Large intestine (tissue), 3 donors: ENCODE measurements around the gene ARFGEF3. TPM values are rescaled to one million over a fixed set of nuclear protein-coding genes. Genes with fewer than 3 reads are reported as not detected.

Experiments used
- DNase-seq, 2 donors: peaks; one replicate each; pipeline versions ENCODE4 v3.0.0 to v3.0.0-alpha.2; 2013
- H3K27ac ChIP-seq: one replicate; pipeline ENCODE4 v1.5.1; 2013; ENCODE audit warnings: low read length
- H3K27me3 ChIP-seq: 2 replicates; pipeline ENCODE4 v1.6.1; 2013; ENCODE audit warnings: low read length; ENCODE audit not compliant: control insufficient read depth, insufficient read depth
- H3K36me3 ChIP-seq: 2 replicates; pipeline ENCODE4 v1.6.1; 2013; ENCODE audit warnings: low read length; ENCODE audit not compliant: control insufficient read depth, insufficient read depth
- H3K4me1 ChIP-seq: one replicate; pipeline ENCODE4 v1.6.1; 2013; ENCODE audit warnings: low read length; ENCODE audit not compliant: control insufficient read depth, insufficient read depth
- H3K4me3 ChIP-seq: one replicate; pipeline ENCODE4 v1.5.1; 2013; ENCODE audit warnings: low read length
- H3K9me3 ChIP-seq: one replicate; pipeline ENCODE4 v1.6.1; 2013; ENCODE audit warnings: mild to moderate bottlenecking, low read depth, low read length, moderate library complexity; ENCODE audit not compliant: control insufficient read depth
- WGBS: methylation state at CpG from one replicate; pipeline ENCODE4 v1.1.5; 2013; ENCODE audit warnings: low lambda C conversion rate; ENCODE audit not compliant: insufficient coverage; 5-methylcytosine and 5-hydroxymethylcytosine counted together
- polyA plus RNA-seq: library from polyadenylated mRNA; unstranded; fragments of 120-200 nt; gene quantifications from one replicate; pipeline ENCODE4 v1.2.1, GENCODE V29; 2013

The ARFGEF3 gene
- polyA plus RNA-seq, 1 donor = 7.3 TPM

DNA sequence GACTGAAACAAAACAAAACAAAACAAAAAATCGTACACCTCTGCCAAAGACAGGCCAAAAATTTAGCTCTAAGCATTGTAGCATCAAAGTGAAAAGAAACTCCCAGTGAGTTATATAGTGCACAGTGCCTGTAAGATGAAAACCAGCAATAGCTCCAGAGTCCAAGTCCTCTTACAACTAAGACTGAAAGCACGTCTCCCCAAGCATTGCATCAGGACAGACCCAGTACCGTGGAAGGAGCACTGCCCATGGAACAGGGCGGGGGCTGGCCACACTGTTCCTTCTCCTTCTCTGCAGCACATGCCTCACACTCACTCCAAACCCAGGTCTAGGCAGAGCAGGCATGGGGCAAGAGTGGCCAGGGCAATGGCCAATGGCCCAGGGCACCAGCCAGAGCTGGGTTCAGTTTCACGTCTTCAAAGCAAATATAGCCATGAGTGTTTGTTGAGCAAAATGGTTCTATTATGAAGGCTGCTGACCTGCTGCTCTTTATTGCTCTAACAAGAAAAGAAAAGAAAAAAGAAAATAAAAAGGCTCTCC lies 128.8 kb downstream of the ARFGEF3 start:
- 80% methylated on average over 2 of the region's 5 CpGs for WGBS
- Histone ChIP-seq H3K27ac (no peak overlapping the region), H3K4me3 (no peak overlapping the region), H3K9me3 (no peaks in the 10 kb centered on the region), H3K36me3 (peaks cover 2% of the 10 kb centered on the region), H3K4me1 (no peaks in the 10 kb centered on the region), H3K27me3 (no peaks in the 10 kb centered on the region)
- DNase-seq = peak; percentile 56 to 60

DNA sequence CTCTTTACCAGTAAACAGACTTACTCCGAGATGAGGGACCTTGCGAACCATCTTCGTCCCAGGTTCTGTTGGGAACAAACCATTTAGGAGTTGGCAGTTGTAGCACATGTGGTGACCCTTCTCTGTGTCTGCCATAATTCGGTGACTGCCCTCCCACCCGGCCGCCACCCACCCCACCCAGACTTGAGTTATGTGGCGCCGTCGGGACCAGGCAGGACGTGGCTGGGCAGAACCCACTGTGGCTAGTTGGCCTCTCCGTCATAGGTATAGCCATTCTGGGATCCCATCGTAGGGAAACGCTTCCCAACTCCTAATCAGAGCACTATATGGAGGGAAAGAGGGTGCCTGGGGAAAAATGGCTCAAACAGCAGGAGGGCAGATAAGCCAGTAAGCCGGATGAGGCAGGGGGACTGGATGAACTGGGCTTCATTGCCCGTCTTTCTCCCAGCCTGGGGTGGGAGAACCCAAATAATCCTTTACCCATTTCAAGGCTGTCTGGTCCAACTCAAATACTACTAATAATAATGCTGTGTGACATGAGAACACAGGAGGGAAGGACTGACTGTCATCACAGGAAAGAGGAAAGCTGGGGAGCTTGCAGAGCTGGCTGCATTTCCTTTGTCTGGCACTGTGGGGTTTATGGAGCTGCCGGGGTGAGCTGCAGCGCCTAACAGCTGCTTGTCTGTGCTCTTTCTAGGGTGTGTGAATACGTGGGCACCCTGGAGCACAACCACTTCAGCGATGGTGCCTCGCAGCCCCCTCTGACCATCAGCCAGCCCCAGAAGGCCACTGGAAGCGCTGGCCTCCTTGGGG lies 129.5 kb downstream of the ARFGEF3 start:
- H3K36me3 ChIP-seq = peaks cover 2% of the 10 kb centered on the region
- H3K4me1 ChIP-seq = no peaks in the 10 kb centered on the region
- no peaks in the 10 kb centered on the region for H3K9me3 ChIP-seq
- H3K27me3 ChIP-seq = no peaks in the 10 kb centered on the region
- no peak overlapping the region for H3K27ac ChIP-seq
- no CpG with 5 or more reads among the region's 21 CpGs for WGBS
- H3K4me3 ChIP-seq = no peak overlapping the region
- DNase-seq = no peak

DNA sequence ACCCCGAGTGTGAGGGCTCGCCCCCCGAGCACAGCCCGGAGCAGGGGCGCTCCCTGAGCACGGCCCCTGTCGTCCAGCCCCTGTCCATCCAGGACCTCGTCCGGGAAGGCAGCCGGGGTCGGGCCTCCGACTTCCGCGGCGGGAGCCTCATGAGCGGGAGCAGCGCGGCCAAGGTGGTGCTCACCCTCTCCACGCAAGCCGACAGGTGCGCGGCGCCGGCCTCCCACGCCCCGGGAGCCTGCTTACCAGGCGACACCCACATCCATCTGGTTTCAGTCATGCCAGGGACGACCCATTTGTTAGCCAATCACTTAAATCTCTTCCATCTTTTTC lies 130.1 kb downstream of the ARFGEF3 start:
- WGBS = no CpG with 5 or more reads among the region's 28 CpGs

DNA sequence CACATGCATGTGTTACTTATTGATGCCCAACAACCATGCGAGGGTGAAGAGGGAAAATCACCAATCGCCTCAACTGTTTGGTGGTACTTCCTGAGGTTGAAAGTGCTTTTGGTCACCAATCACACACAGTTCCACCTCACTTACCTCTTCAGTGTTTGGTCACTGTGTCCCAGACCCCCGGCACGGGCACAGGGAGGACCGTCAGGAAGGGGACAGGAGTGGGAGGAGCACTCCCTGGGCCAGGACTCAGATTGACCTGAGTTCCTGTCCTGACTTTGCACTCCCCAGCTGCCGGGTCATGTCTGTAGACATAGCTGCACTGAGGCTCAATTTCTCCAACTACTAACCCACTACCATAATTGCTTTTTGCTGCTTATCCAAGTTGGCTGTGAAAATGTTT lies 130.7 kb downstream of the ARFGEF3 start:
- WGBS = no CpG with 5 or more reads among the region's 6 CpGs
- DNase-seq = no peak
- H3K27ac ChIP-seq = no peak overlapping the region

More for the DNA sequence above, 130.1 kb downstream of the ARFGEF3 start:
- Histone ChIP-seq H3K4me1 (no peaks in the 10 kb centered on the region), H3K36me3 (peaks cover 2% of the 10 kb centered on the region), H3K9me3 (no peaks in the 10 kb centered on the region), H3K27me3 (no peaks in the 10 kb centered on the region), H3K4me3 (no peak overlapping the region), H3K27ac (no peak overlapping the region)
- DNase-seq = no peak

DNA sequence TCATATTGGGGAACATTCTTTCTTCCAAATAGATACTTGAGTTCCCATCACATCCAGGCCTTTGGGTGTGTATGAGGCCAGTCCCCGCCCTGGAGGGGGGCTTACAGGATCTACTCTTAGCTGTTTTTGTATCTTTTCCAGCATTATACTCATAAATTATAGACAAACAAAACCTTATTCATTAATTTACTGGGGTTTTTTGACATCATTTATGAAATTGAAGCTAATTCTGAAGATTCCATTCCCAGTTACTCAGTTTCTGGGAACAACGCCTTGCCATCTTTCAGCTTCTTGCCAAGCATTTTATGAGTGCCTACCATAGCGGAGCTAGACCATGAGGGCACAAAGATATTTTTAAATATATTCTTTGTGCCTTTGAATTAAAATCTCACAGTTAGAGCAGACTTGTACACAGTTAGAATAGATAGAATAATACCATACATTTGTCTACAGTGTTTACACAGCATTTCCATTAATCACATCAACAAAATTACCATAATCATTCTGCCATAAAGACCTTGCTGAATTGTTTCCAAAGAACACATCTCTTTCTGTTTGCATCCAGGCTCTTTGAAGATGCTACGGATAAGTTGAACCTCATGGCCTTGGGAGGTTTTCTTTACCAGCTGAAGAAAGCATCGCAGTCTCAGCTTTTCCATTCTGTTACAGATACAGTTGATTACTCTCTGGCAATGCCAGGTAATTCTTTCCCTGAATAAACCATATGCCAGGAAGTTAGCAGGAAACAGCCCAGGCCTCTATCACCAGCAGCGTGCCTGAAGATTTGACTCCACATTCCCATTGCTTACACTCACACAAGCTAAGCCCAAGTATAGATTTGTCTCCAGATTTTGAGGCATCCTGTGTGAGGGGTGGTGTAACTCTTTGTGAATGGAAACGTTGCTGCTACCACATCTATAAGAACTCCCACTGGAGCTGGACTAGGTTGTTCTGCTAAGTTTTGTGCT lies 132.0 kb downstream of the ARFGEF3 start:
- DNase-seq = no peak
- H3K27me3 ChIP-seq = no peaks in the 10 kb centered on the region
- H3K9me3 ChIP-seq = no peaks in the 10 kb centered on the region
- no peaks in the 10 kb centered on the region for H3K4me1 ChIP-seq
- no peak overlapping the region for H3K27ac ChIP-seq
- no peak overlapping the region for H3K4me3 ChIP-seq
- no CpG with 5 or more reads among the region's 7 CpGs for WGBS
- H3K36me3 ChIP-seq = peaks cover 5% of the 10 kb centered on the region

More for the DNA sequence above, 130.7 kb downstream of the ARFGEF3 start:
- no peaks in the 10 kb centered on the region for H3K27me3 ChIP-seq
- no peaks in the 10 kb centered on the region for H3K4me1 ChIP-seq
- no peak overlapping the region for H3K4me3 ChIP-seq
- no peaks in the 10 kb centered on the region for H3K9me3 ChIP-seq
- H3K36me3 ChIP-seq = peaks cover 2% of the 10 kb centered on the region

DNA sequence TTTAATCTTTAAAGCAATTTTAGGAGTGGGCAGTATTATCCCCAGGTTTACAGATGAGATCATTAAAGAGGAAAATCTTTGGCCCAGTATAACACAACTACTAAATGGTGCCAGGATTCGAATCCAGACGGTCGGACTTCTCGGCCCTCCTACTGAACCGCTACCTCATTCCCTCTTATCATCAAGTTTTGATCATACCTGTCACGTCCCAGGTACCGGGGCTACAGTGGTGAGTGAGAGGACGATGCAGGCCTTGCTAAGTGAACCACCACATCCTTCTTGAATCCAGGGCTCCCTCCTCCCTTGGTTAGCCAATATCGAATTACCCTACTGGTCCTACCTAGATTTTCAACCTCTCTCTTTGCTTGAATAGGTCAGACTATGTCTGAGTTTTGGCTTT lies 134.6 kb downstream of the ARFGEF3 start:
- no peak overlapping the region for H3K27ac ChIP-seq
- peaks cover 5% of the 10 kb centered on the region for H3K36me3 ChIP-seq
- H3K9me3 ChIP-seq = no peaks in the 10 kb centered on the region
- H3K27me3 ChIP-seq = no peaks in the 10 kb centered on the region
- H3K4me3 ChIP-seq = no peak overlapping the region
- no peaks in the 10 kb centered on the region for H3K4me1 ChIP-seq
- no peak for DNase-seq
- WGBS = no CpG with 5 or more reads among the region's 9 CpGs

DNA sequence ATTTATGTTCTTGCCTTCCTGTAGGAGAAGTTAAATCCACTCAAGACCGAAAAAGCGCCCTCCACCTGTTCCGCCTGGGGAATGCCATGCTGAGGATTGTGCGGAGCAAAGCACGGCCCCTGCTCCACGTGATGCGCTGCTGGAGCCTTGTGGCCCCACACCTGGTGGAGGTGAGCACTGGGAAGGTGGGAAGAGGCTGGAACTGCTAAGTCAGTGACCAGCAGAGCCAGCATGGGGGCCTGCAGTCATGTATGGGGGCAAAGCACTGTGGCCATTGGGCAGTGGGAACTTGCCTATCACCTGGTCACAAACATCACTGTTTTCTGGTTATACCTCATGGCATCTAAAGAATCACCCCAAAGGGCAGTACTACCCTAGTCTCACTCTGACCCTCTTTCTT lies 135.0 kb downstream of the ARFGEF3 start:
- Histone ChIP-seq H3K27me3 (no peaks in the 10 kb centered on the region), H3K4me3 (no peak overlapping the region), H3K9me3 (no peaks in the 10 kb centered on the region), H3K36me3 (peaks cover 5% of the 10 kb centered on the region), H3K27ac (no peak overlapping the region), H3K4me1 (no peaks in the 10 kb centered on the region)
- DNase-seq = no peak
- no CpG with 5 or more reads among the region's 7 CpGs for WGBS

DNA sequence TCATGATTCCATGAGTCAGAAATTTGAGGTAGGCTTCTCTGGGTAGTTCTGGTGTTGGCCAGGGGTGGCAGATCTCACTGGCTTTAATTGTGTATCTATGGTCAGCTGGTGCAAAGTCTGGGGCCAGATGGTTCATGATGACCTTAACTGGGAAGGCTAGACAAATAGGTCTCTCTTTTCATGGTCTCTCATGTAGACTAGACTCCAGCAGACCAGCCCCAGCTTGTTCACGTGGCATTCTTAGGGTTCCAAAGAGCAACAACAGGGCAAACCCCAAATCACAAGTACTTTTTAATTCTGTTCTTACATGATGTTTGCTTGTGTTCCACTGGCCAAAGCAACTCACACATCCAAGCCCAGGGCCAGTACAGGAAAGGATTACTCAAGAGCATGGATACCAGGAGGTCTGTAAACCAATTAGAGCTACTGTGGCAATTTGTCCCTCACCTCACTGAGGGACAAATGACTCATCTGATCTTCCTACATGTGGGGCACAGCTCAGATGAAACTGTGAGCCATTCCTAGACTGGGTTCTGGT lies 136.1 kb downstream of the ARFGEF3 start:
- Histone ChIP-seq H3K27ac (no peak overlapping the region), H3K9me3 (no peaks in the 10 kb centered on the region), H3K27me3 (no peaks in the 10 kb centered on the region), H3K4me1 (no peaks in the 10 kb centered on the region), H3K4me3 (no peak overlapping the region), H3K36me3 (peaks cover 5% of the 10 kb centered on the region)
- no CpG with 5 or more reads among the region's 1 CpG for WGBS
- no peak for DNase-seq

DNA sequence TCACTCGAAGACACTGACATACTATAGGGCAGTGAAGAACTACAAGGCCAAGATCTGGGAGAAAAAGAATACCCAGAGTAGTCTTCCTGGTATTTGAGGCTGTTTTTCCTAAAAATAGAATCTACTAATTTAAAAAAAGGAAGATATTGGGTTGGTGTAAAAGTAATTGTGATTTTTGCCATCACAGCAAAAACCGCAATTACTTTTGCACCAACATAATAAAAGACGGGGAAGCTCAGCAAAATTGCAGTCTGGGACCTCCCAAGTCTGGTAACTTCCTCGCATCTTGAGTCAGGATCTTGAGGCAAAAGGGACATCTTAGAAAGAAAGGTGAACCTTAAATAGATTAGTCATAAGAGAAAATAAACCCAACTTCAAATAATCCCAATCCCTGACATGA lies 138.7 kb downstream of the ARFGEF3 start:
- 77% methylated on average over 3 of the region's 4 CpGs for WGBS
- Histone ChIP-seq H3K9me3 (no peaks in the 10 kb centered on the region), H3K27me3 (no peaks in the 10 kb centered on the region), H3K4me1 (no peaks in the 10 kb centered on the region), H3K36me3 (peaks cover 3% of the 10 kb centered on the region), H3K27ac (no peak overlapping the region), H3K4me3 (no peak overlapping the region)
- DNase-seq = no peak

DNA sequence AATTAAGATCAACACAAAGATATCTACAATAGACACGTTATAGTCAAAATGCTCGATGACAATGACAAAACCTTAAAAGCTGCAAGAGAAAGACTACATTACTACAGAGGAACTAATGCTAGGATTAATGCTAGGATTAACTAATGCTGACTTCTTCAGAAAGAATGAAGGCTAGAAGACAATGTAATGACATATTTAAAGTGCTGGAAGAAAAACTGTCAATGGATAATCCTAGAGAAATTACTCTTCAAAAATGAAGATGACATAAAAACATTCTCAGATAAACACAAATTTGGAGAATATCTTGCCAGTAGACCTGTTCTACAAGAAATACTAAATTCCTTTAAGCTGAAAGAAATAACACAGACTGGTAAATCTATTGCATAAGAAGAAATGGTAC lies 140.8 kb downstream of the ARFGEF3 start:
- Histone ChIP-seq H3K4me3 (no peak overlapping the region), H3K4me1 (no peaks in the 10 kb centered on the region), H3K27ac (no peak overlapping the region), H3K36me3 (peaks cover 3% of the 10 kb centered on the region), H3K27me3 (no peaks in the 10 kb centered on the region), H3K9me3 (no peaks in the 10 kb centered on the region)
- no peak for DNase-seq
- 77% methylated on average over 2 of the region's 2 CpGs for WGBS
